ENCODE data around the gene P2RY6.

DNA sequence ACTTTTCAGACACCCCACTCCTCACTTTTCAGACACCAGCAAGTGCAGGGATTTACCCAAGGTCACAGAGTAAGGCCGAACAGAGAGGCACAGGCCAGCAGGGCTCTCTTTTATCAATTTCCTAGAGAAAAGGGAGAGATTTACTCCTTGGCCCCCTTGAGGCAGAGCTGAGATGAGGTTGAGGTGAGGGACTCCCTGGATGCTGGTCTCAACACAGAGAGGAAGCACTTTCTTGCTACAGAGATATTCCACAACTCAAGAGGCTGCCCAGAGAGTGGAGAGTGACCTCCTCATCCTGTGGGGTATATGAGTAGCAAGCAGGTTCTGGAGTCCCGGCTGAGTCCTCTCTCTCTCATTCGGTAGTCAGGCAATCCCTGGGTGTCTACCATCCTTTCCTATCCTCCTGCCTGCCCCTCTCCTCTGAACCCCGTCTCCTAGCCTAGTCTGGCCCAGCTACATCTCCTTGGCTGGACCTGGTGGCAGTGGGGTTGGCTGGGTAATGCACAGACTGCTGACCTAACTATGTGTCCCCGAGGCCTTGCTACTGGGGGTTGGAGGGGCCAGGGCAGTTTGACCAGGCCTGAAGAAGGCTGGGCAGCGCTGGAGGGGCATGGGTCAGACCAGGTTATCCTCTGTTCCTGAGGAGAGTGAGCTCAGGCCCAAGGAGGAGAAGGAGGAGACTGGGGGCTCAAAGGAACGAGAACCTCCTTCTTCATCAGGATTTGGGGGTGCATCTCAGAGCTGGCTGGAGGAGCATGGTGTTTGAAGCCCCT lies 34.1 kb downstream of the P2RY6 start:
- TF ChIP-seq POLR2A (IDR thresholded peaks at IDR 0.05) (no peak), POLR2AphosphoS5 (IDR thresholded peaks at IDR 0.05) (no peak)
- TF ChIP-seq, protein P1, sequence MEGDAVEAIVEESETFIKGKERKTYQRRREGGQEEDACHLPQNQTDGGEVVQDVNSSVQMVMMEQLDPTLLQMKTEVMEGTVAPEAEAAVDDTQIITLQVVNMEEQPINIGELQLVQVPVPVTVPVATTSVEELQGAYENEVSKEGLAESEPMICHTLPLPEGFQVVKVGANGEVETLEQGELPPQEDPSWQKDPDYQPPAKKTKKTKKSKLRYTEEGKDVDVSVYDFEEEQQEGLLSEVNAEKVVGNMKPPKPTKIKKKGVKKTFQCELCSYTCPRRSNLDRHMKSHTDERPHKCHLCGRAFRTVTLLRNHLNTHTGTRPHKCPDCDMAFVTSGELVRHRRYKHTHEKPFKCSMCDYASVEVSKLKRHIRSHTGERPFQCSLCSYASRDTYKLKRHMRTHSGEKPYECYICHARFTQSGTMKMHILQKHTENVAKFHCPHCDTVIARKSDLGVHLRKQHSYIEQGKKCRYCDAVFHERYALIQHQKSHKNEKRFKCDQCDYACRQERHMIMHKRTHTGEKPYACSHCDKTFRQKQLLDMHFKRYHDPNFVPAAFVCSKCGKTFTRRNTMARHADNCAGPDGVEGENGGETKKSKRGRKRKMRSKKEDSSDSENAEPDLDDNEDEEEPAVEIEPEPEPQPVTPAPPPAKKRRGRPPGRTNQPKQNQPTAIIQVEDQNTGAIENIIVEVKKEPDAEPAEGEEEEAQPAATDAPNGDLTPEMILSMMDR (IDR thresholded peaks at IDR 0.05): no peak

Measured in stomach (tissue), 4 donors.